Heart right ventricle (tissue), 16 donors: ENCODE measurements around the gene CSNK1D. TPM values are rescaled to one million over a fixed set of nuclear protein-coding genes. Genes with fewer than 3 reads are reported as not detected.

Experiments used
- ATAC-seq, 8 donors: fragments of 200-7000 bp; cut with Tn5 transposase; one replicate each; pipeline ENCODE4 v1.9.1; 2020; ENCODE audit warnings: mild to moderate bottlenecking in 8 of 8, moderate library complexity in 8 of 8, moderate number of reproducible peaks in 1 of 8
- DNase-seq, 2 donors: peaks; one replicate each; pipeline ENCODE4 v3.0.0-alpha.2; 2020
- H3K27ac ChIP-seq, 10 donors: fragments of 200-600 bp; sonication (generic) in 2 of 10; one replicate each; pipeline versions ENCODE4 v1.5.0 to v1.8.0; 2020 to 2022; ENCODE audit warnings: mild to moderate bottlenecking in 3 of 10
- H3K27me3 ChIP-seq, 7 donors: fragments of 200-600 bp; one replicate each; pipeline ENCODE4 v1.8.0; 2021 to 2022; ENCODE audit warnings: mild to moderate bottlenecking in 2 of 7
- H3K36me3 ChIP-seq, 9 donors: fragments of 200-600 bp; sonication (generic) in 1 of 9; one replicate each; pipeline versions ENCODE4 v1.5.0 to v1.8.0; 2020 to 2022; ENCODE audit warnings: mild to moderate bottlenecking in 2 of 9
- H3K4me1 ChIP-seq, 9 donors: fragments of 200-600 bp; sonication (generic) in 1 of 9; one replicate each; pipeline versions ENCODE4 v1.5.0 to v1.8.0; 2020 to 2022; ENCODE audit warnings: mild to moderate bottlenecking in 4 of 9
- H3K4me3 ChIP-seq, 10 donors: fragments of 200-600 bp; sonication (generic) in 2 of 10; one replicate each; pipeline versions ENCODE4 v1.5.0 to v1.8.0; 2020 to 2022; ENCODE audit warnings: mild to moderate bottlenecking in 7 of 10, moderate library complexity in 2 of 10
- H3K9me3 ChIP-seq, 11 donors: fragments of 200-600 bp in 10 of 11; sonication (generic) in 2 of 11; one replicate each; pipeline versions ENCODE4 v1.5.0 to v1.8.0; 2013 to 2022; ENCODE audit warnings: mild to moderate bottlenecking in 2 of 11, control low read depth in 1 of 11, moderate library complexity in 1 of 11
- CTCF ChIP-seq, 9 donors: fragments of 200-600 bp; sonication (generic) in 2 of 9; IDR thresholded peaks; one replicate each; pipeline versions ENCODE4 v1.5.0 to v1.8.0; 2021 to 2022; ENCODE audit warnings: antibody characterized with exemption in 9 of 9, mild to moderate bottlenecking in 5 of 9, moderate library complexity in 1 of 9
- WGBS, 2 donors: extraction: QIAGEN DNeasy Blood & Tissue Kit; methylation state at CpG; one replicate each; pipeline ENCODE4 v1.1.7; 2013; ENCODE audit warnings: inconsistent platforms in 1 of 2; 5-methylcytosine and 5-hydroxymethylcytosine counted together
- intact Hi-C, 10 donors: fragments of 100-400 bp; cut with DNase I; formaldehyde crosslinking; loops; one replicate each; pipeline versions ENCODE4 v1.11.1 to v1.14.2; 2022
- polyA plus RNA-seq, 2 donors: library from polyadenylated mRNA; stranded (reverse); fragments of 200-250 nt; gene quantifications; one replicate each; pipeline ENCODE4 v1.2.3, GENCODE V29; 2013
- total RNA-seq, 10 donors: library from RNA; stranded (reverse); fragmentation: NEBNext Ultra II Directional in 3 of 10; extraction: Animal tissue kit (Norgen Biotek cat#: 25700) in 3 of 10; gene quantifications; one replicate each; pipeline versions ENCODE4 v1.2.1 to v1.2.4, GENCODE V29; 2021 to 2023
- donor health status: Arrhythmogenic right ventricular cardiomyopathy.
- donor health status: ischemic (EF 13 %, LVEDD 7.1; RV severe dilation, severe dysfunction).
- donor health status: healthy with polysubstance abuse.
- donor health status: DM: no; HTN: yes; CAD: no.
- donor health status: DM: no; HTN: no; CAD: no.
- donor health status: ischemic (EF 25% LVEDD 6.9; RV normal size, moderate dysfunction).
- donor health status: ischemic (EF 25% LVEDD 5.7; RV mildly dilated, moderate dysfunction).
- donor health status: healthy.
- donor health status: DM: yes; HTN: yes; CAD: no.
- donor health status: Ischemic cardiomyopathy.
- donor health status: ischemic (EF 35%, LVEDD 5.7; RV mildly dilated, moderate dysfunction).
- donor health status: nonischemic (EF 11% LVEDD 7.7; RV severe dilation, severe dysfunction).
- donor health status: DM: yes; HTN: yes; CAD: no.
- donor health status: PGD.
- donor health status: ischemic (EF 29% LVEDD 5.4; RV normal size, mild dysfunction).
- donor health status: nonischemic (EF 23%, LVEDD 6.1; RV moderate dilation, normal function).

CSNK1D gene
- total and polyA plus RNA-seq, 12 donors = 54.4 to 72.7 (median 66.8) TPM

- intact Hi-C loops = loop anchor here in 8 of 10 donors (5.0 to 10.0 kb wide), 4 partner anchors 32 to 85 kb away; partner anchors contain the start of gene CSNK1D (in 2 of the 8)
- H3K4me3 ChIP-seq = no peak overlapping the region
- ATAC-seq = no peak
- peaks cover 0 to 80% (median 15%) of the 10 kb centered on the region in 9 donors for H3K36me3 ChIP-seq
- no peaks in the 10 kb centered on the region for H3K9me3 ChIP-seq
- TF ChIP-seq CTCF (IDR thresholded peaks at IDR 0.05) = no peak
- peak overlapping the region in 8 of 10 donors; percentile 33 to 84 (median 76) for H3K27ac ChIP-seq
- DNase-seq = no peak
- no peaks in the 10 kb centered on the region for H3K27me3 ChIP-seq
- 75 to 76% methylated on average over 22 of the region's 22 CpGs for whole genome bisulfite sequencing, 2 donors
- H3K4me1 ChIP-seq = peaks cover 56 to 94% (median 76%) of the 10 kb centered on the region in 9 donors
Observed at GRCh38 chr17:82239926-82240505, 33.5 kb downstream of the CSNK1D start.

- Histone ChIP-seq H3K9me3 (no peaks in the 10 kb centered on the region), H3K36me3 (peaks cover 0 to 76% (median 9%) of the 10 kb centered on the region in 9 donors), H3K27me3 (no peaks in the 10 kb centered on the region), H3K4me1 (peaks cover 56 to 97% (median 76%) of the 10 kb centered on the region in 9 donors), H3K4me3 (peak overlapping the region in 3 of 10 donors; percentile 10 to 37 (median 19)), H3K27ac (peak overlapping the region in 9 of 10 donors; percentile 33 to 84 (median 61))
- WGBS, 2 donors = 82% methylated on average over 17 of the region's 17 CpGs
- TF ChIP-seq CTCF (IDR thresholded peaks at IDR 0.05) = no peak
- no peak for ATAC-seq
- no peak for DNase-seq
- intact Hi-C loops = loop anchor here in 6 of 10 donors (5.0 to 10.0 kb wide), 3 partner anchors 33 to 85 kb away; partner anchors contain the start of gene CSNK1D (in 2 of the 6)
Observed at GRCh38 chr17:82239401-82239925, 34.0 kb downstream of the CSNK1D start.

GRCh38 chr17:82238472-82239201, 34.9 kb downstream of the CSNK1D start:
- ATAC-seq = peak in 7 of 8 donors; percentile 13 to 40 (median 30)
- Histone ChIP-seq H3K9me3 (no peaks in the 10 kb centered on the region), H3K4me1 (peaks cover 55 to 96% (median 73%) of the 10 kb centered on the region in 9 donors), H3K27ac (peak overlapping the region in 9 of 10 donors; percentile 33 to 84 (median 62)), H3K27me3 (no peaks in the 10 kb centered on the region), H3K4me3 (peak overlapping the region in 6 of 10 donors; percentile 10 to 37 (median 14)), H3K36me3 (peaks cover 0 to 73% (median 3%) of the 10 kb centered on the region in 9 donors)
- 30 to 45% methylated on average over 32 to 33 of the region's 33 CpGs for WGBS, 2 donors
- no peak for TF ChIP-seq CTCF (IDR thresholded peaks at IDR 0.05)
- DNase-seq = peak; percentile 74 to 82
- intact Hi-C loops = loop anchor here in 6 of 10 donors (5.0 to 10.0 kb wide), 3 partner anchors 34 to 86 kb away; partner anchors contain the start of gene CSNK1D (in 2 of the 6)
